H1 (cell line): ENCODE results near the gene SCN10A. TPM values are rescaled to one million over a fixed set of nuclear protein-coding genes. Genes with fewer than 3 reads are reported as not detected.

Source experiments
- CTCF ChIA-PET: fragments of 300-600 bp; sonication (Branson Sonifier 250); formaldehyde crosslinking; loops from one replicate; lab custom pipeline; 2021; ENCODE audit not compliant: partially characterized antibody; lab: Charles Lee
- POLR2A ChIA-PET: fragments of 300-600 bp; sonication (Branson Sonifier 250); formaldehyde crosslinking; loops from one replicate; lab custom pipeline; 2021; ENCODE audit warnings: inconsistent platforms; ENCODE audit not compliant: partially characterized antibody; lab: Charles Lee
- DNase-seq, 2 experiments: peaks; one replicate each; pipeline versions ENCODE4 v3.0.0 to v3.0.0-alpha.2; 2010 to 2022; ENCODE audit warnings: low spot score in 2 of 2, low read depth in 1 of 2, mixed read lengths in 1 of 2
- FAIRE-seq: peaks from 2 replicates; lab custom pipeline; 2011; peaks lifted over from hg19 to GRCh38; lab: Jason Lieb, UNC
- H2AFZ ChIP-seq: 2 replicates; pipeline ENCODE4 v1.8.1; 2012; ENCODE audit warnings: low read length, inconsistent platforms
- H2AK5ac ChIP-seq: 2 replicates; pipeline ENCODE4 v1.6.1; 2013; ENCODE audit warnings: low read depth, low read length
- H2BK120ac ChIP-seq: replicated peaks from 2 replicates; pipeline ENCODE3; 2013; ENCODE audit warnings: low read depth, low read length, inconsistent platforms
- H2BK12ac ChIP-seq: 2 replicates; pipeline ENCODE4 v1.6.1; 2013; ENCODE audit warnings: low read depth, low read length
- H2BK15ac ChIP-seq: 2 replicates; pipeline ENCODE4 v1.6.1; 2013; ENCODE audit warnings: low read length
- H2BK20ac ChIP-seq: 2 replicates; pipeline ENCODE4 v1.6.1; 2013; ENCODE audit warnings: low read length
- H2BK5ac ChIP-seq: 2 replicates; pipeline ENCODE4 v1.6.1; 2013; ENCODE audit warnings: low read depth, low read length
- H3K14ac ChIP-seq: 2 replicates; pipeline ENCODE4 v1.6.1; 2013; ENCODE audit warnings: inconsistent platforms; ENCODE audit not compliant: insufficient read length
- H3K18ac ChIP-seq: 2 replicates; pipeline ENCODE4 v1.6.1; 2013; ENCODE audit warnings: low read length; ENCODE audit errors: extremely low read depth
- H3K23ac ChIP-seq: 2 replicates; pipeline ENCODE4 v1.6.1; 2013; ENCODE audit warnings: inconsistent platforms; ENCODE audit not compliant: insufficient read length
- H3K23me2 ChIP-seq: 2 replicates; pipeline ENCODE4 v1.6.1; 2013; ENCODE audit warnings: low read depth, low read length
- H3K27ac ChIP-seq: 2 replicates; pipeline ENCODE4 v1.6.1; 2011; ENCODE audit warnings: low read depth, low read length, inconsistent platforms
- H3K27me3 ChIP-seq, 4 experiments: replicated peaks in 1 of 4; 1 replicate in 1 of 4; 2 replicates in 3 of 4; pipeline versions ENCODE4 v1.6.1 to v1.8.1; 2011 to 2013; ENCODE audit warnings: low read length in 3 of 4, mild to moderate bottlenecking in 3 of 4, inconsistent platforms in 2 of 4, mixed read lengths in 2 of 4, moderate library complexity in 1 of 4; ENCODE audit not compliant: control insufficient read depth in 3 of 4, insufficient read depth in 3 of 4; ENCODE audit errors: extremely low read depth in 1 of 4
- H3K36me3 ChIP-seq, 4 experiments: 2 replicates each; pipeline versions ENCODE4 v1.6.1 to v1.8.1; 2011 to 2013; ENCODE audit warnings: mild to moderate bottlenecking in 4 of 4, low read length in 3 of 4, moderate library complexity in 2 of 4, control low read depth in 1 of 4, inconsistent platforms in 1 of 4; ENCODE audit not compliant: insufficient read depth in 4 of 4, control insufficient read depth in 2 of 4
- H3K4ac ChIP-seq: replicated peaks from 2 replicates; pipeline ENCODE3; 2013; ENCODE audit warnings: low read length, low read depth, mixed read lengths, inconsistent platforms; ENCODE audit not compliant: insufficient read length
- H3K4me1 ChIP-seq, 4 experiments: replicated peaks in 1 of 4; 1 replicate in 1 of 4; 2 replicates in 3 of 4; pipeline versions ENCODE4 v1.6.1 to v1.8.1; 2011 to 2013; ENCODE audit warnings: low read length in 3 of 4, inconsistent platforms in 2 of 4, mixed read lengths in 1 of 4; ENCODE audit not compliant: insufficient read depth in 4 of 4, control insufficient read depth in 3 of 4
- H3K4me2 ChIP-seq, 2 experiments: 2 replicates each; pipeline versions ENCODE4 v1.6.1 to v1.8.1; 2011 to 2013; ENCODE audit warnings: low read depth in 2 of 2, low read length in 2 of 2, control low read depth in 1 of 2, inconsistent platforms in 1 of 2, mild to moderate bottlenecking in 1 of 2; ENCODE audit not compliant: insufficient read depth in 1 of 2
- H3K4me3 ChIP-seq, 4 experiments: fragments of 200-600, 300-600 bp in 1 of 4; sonication (generic), shearing (Covaris generic), sonication (Bioruptor Twin) in 1 of 4; 2 replicates each; pipeline versions ENCODE4 v1.5.1 to v1.8.1; 2011 to 2016; ENCODE audit warnings: low read length in 4 of 4, low read depth in 3 of 4, control low read depth in 2 of 4, inconsistent platforms in 2 of 4, mild to moderate bottlenecking in 2 of 4, mixed read lengths in 1 of 4, moderate library complexity in 1 of 4; ENCODE audit not compliant: insufficient read depth in 2 of 4; ENCODE audit errors: extremely low read depth in 1 of 4
- H3K56ac ChIP-seq: replicated peaks from 2 replicates; pipeline ENCODE3; 2013; ENCODE audit warnings: low read depth, mild to moderate bottlenecking, mixed read lengths, low read length, inconsistent platforms; ENCODE audit not compliant: insufficient read length
- H3K79me1 ChIP-seq: 2 replicates; pipeline ENCODE4 v1.6.1; 2013; ENCODE audit warnings: low read depth, low read length, control low read depth
- H3K79me2 ChIP-seq, 2 experiments: 2 replicates each; pipeline versions ENCODE4 v1.6.1 to v1.8.1; 2012 to 2013; ENCODE audit warnings: low read length in 2 of 2, mild to moderate bottlenecking in 2 of 2, inconsistent platforms in 1 of 2; ENCODE audit not compliant: insufficient read depth in 2 of 2, control insufficient read depth in 1 of 2
- H3K9ac ChIP-seq, 4 experiments: replicated peaks in 1 of 4; 1 replicate in 1 of 4; 2 replicates in 3 of 4; pipeline versions ENCODE4 v1.6.1 to v1.8.1; 2011 to 2013; ENCODE audit warnings: low read depth in 3 of 4, low read length in 3 of 4, control low read depth in 2 of 4, mild to moderate bottlenecking in 2 of 4, moderate library complexity in 2 of 4, inconsistent platforms in 1 of 4; ENCODE audit errors: extremely low read depth in 1 of 4
- H3K9me3 ChIP-seq, 2 experiments: 2 replicates each; pipeline versions ENCODE4 v1.6.1 to v1.8.1; 2012 to 2013; ENCODE audit warnings: mild to moderate bottlenecking in 2 of 2, moderate library complexity in 2 of 2, control low read depth in 1 of 2, inconsistent platforms in 1 of 2, low read depth in 1 of 2, low read length in 1 of 2, mixed read lengths in 1 of 2; ENCODE audit not compliant: insufficient read depth in 2 of 2
- H4K20me1 ChIP-seq, 2 experiments: replicated peaks in 1 of 2; 2 replicates each; pipeline versions ENCODE3 to v1.8.1; 2011 to 2013; ENCODE audit warnings: inconsistent platforms in 2 of 2, low read length in 2 of 2, mild to moderate bottlenecking in 1 of 2; ENCODE audit not compliant: insufficient read depth in 2 of 2, control insufficient read depth in 1 of 2
- H4K5ac ChIP-seq: 2 replicates; pipeline ENCODE4 v1.6.1; 2013; ENCODE audit warnings: low read length, low read depth, mixed read lengths, inconsistent platforms; ENCODE audit not compliant: insufficient read length
- H4K8ac ChIP-seq: 2 replicates; pipeline ENCODE4 v1.8.0; 2013; ENCODE audit warnings: mild to moderate bottlenecking, moderate library complexity, low read length, inconsistent platforms; ENCODE audit not compliant: insufficient read depth; ENCODE audit errors: extremely low read depth
- H4K91ac ChIP-seq: replicated peaks from 2 replicates; pipeline ENCODE3; 2013; ENCODE audit warnings: low read length, mixed read lengths, inconsistent platforms; ENCODE audit not compliant: insufficient read length
- BRCA1 ChIP-seq: IDR thresholded peaks from 2 replicates; pipeline ENCODE4 v1.6.1; 2012; ENCODE audit warnings: low read depth, low read length, improper control_type of control experiment
- CBX5 ChIP-seq: fragments of 300-800, 300-1000 bp; sonication (generic); IDR thresholded peaks from 2 replicates; pipeline ENCODE4 v1.7.1; 2016; ENCODE audit warnings: antibody characterized with exemption, low read length, low read depth
- CBX8 ChIP-seq: fragments of 300-800, 300-1000 bp; sonication (generic); IDR thresholded peaks from 2 replicates; pipeline ENCODE4 v1.7.1; 2016; ENCODE audit warnings: low read depth, low read length, borderline replicate concordance
- CHD2 ChIP-seq: IDR thresholded peaks from 2 replicates; pipeline ENCODE4 v1.6.1; 2012; ENCODE audit warnings: low read length, improper control_type of control experiment
- CREB1 ChIP-seq: IDR thresholded peaks from 2 replicates; pipeline ENCODE4 v1.6.1; 2012; ENCODE audit warnings: inconsistent platforms
- HDAC6 ChIP-seq: IDR thresholded peaks from one replicate; pipeline ENCODE4 v1.7.1; 2012; ENCODE audit warnings: low read depth, mild to moderate bottlenecking, inconsistent platforms, low read length, moderate library complexity
- JUN ChIP-seq: IDR thresholded peaks from 2 replicates; pipeline ENCODE4 v1.6.1; 2011; ENCODE audit warnings: low read depth, mild to moderate bottlenecking, improper control_type of control experiment, low read length
- POLR2A ChIP-seq, 2 experiments: IDR thresholded peaks; 1 replicate in 1 of 2; 2 replicates in 1 of 2; pipeline ENCODE4 v1.6.1; 2011; ENCODE audit warnings: low read depth in 2 of 2, low read length in 2 of 2, mild to moderate bottlenecking in 2 of 2; ENCODE audit errors: control extremely low read depth in 1 of 2
- RXRA ChIP-seq: IDR thresholded peaks from 2 replicates; pipeline ENCODE4 v1.6.1; 2011; ENCODE audit warnings: low read depth, mild to moderate bottlenecking, low read length, moderate library complexity; ENCODE audit not compliant: insufficient read depth
- TAF1 ChIP-seq: IDR thresholded peaks from 2 replicates; pipeline ENCODE4 v1.6.1; 2011; ENCODE audit warnings: mild to moderate bottlenecking, low read depth, low read length
- TAF7 ChIP-seq: optimal IDR thresholded peaks from 2 replicates; pipeline ENCODE3; 2011; ENCODE audit warnings: low read depth, mild to moderate bottlenecking, inconsistent platforms, low read length, moderate library complexity, borderline replicate concordance
- TCF12 ChIP-seq: IDR thresholded peaks from 2 replicates; pipeline ENCODE4 v1.6.1; 2011; ENCODE audit warnings: low read depth, mild to moderate bottlenecking, low read length
- USF2 ChIP-seq: IDR thresholded peaks from 2 replicates; pipeline ENCODE4 v1.6.1; 2011; ENCODE audit warnings: low read length, improper control_type of control experiment
- WGBS, 2 experiments: shearing (Covaris generic) in 1 of 2; methylation state at CpG; one replicate each; pipeline versions ENCODE4 v1.1.6 to v1.1.7; 2013 to 2015; ENCODE audit warnings: low lambda C conversion rate in 2 of 2, mixed read lengths in 2 of 2, inconsistent platforms in 1 of 2, low coverage in 1 of 2, missing lambda C conversion rate in 1 of 2; ENCODE audit not compliant: insufficient replicate concordance in 2 of 2, insufficient coverage in 1 of 2, insufficient read length in 1 of 2; ENCODE audit errors: extremely low coverage in 1 of 2, missing lambda C conversion rate in 1 of 2; 5-methylcytosine and 5-hydroxymethylcytosine counted together
- polyA plus RNA-seq, 7 experiments: library from polyadenylated mRNA; depleted of rRNA in 3 of 7; stranded (reverse) in 5 of 7; unstranded in 2 of 7; fragments of >200 nt in 5 of 7; fragments of 200-250 nt in 2 of 7; gene quantifications; 1 replicate in 5 of 7; 2 replicates in 1 of 7; 4 replicates in 1 of 7; pipeline versions ENCODE4 v1.2.1 to v1.2.3, GENCODE V29; 2011 to 2013; ENCODE audit warnings: missing spikeins in 2 of 7, mixed read lengths in 2 of 7
- total RNA-seq: library from RNA; stranded (reverse); fragmentation: NEBNext Ultra II Directional; extraction: Animal tissue kit (Norgen Biotek cat#: 25700); gene quantifications from 2 replicates; pipeline ENCODE4 v1.2.1, GENCODE V29; 2021

SCN10A gene
- total and polyA plus RNA-seq, 2 of the 8 experiments (the other 6 are each of a cell fraction or from before 2014, with no cell fraction given), result not detected

DNA sequence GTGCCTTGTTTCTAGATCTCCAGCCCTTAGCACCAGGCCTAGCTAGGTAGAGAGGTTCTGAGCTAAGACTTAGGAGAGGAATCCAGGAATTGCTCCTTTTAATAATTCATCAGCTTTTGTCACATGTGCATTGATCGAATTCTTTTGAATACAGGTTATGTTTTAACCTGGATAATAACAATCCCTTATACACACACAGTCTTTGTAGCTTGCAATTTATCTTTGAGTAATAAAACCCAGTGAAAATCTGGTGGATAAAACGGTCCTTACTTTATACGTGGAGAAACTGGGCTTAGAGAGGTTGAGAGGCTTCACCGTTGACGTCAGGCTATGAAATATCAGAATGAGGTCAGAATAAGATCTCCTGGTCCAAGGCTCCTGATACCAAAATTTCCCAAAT lies 7.2 kb upstream of the SCN10A start:
- no peak overlapping the region for H4K5ac ChIP-seq
- no peaks in the 10 kb centered on the region for H3K4me1 ChIP-seq
- no peak overlapping the region for H3K23ac ChIP-seq
- H2BK120ac ChIP-seq, result no peak overlapping the region
- no peak overlapping the region for H2BK5ac ChIP-seq
- DNase-seq (no peak), FAIRE-seq (no peak)
- no peak overlapping the region for H3K4ac ChIP-seq
- no peaks in the 10 kb centered on the region for H3K79me2 ChIP-seq
- H3K9me3 ChIP-seq, result no peaks in the 10 kb centered on the region
- no peak overlapping the region for H3K4me3 ChIP-seq
- CTCF ChIA-PET, result interaction anchor here (0.6 to 1.5 kb wide), 4 partner anchors 84 to 204 kb away, joined by 3 to 4 read pairs (median 3); no protein-coding TSS in a partner anchor
- H3K23me2 ChIP-seq, result peaks cover under 1% of the 10 kb centered on the region; the same call in 1 of the 2 replicates
- H4K91ac ChIP-seq, result no peak overlapping the region
- no peak overlapping the region for H3K27ac ChIP-seq
- H3K36me3 ChIP-seq, result no peaks in the 10 kb centered on the region
- H2AFZ ChIP-seq, result no peak overlapping the region
- no peak overlapping the region for H2AK5ac ChIP-seq
- no peak overlapping the region for H4K8ac ChIP-seq
- H2BK20ac ChIP-seq, result no peak overlapping the region
- no peak overlapping the region for H3K18ac ChIP-seq
- H3K14ac ChIP-seq, result no peak overlapping the region
- no peak overlapping the region for H3K9ac ChIP-seq
- no peaks in the 10 kb centered on the region for H3K79me1 ChIP-seq
- WGBS, 2 experiments, result 92% methylated on average over 5 of the region's 5 CpGs; no CpG with 5 or more reads in 1 of the 2 experiments
- no peak overlapping the region for H3K4me2 ChIP-seq
- no peak for TF ChIP-seq BRCA1
- no peak for TF ChIP-seq HDAC6
- no peak for TF ChIP-seq USF2
- TF ChIP-seq TAF1, result no peak
- no peak for TF ChIP-seq TAF7
- TF ChIP-seq CBX8, result no peak
- no peak for TF ChIP-seq CREB1
- no peak for TF ChIP-seq POLR2A (IDR thresholded peaks at IDR 0.05; ENCODE audit: control extremely low read depth in 1 of 2, low read depth in 2 of 2, low read length in 2 of 2)
- no peak for TF ChIP-seq CBX5
- TF ChIP-seq RXRA, result no peak
- no peak for TF ChIP-seq TCF12
- no peak for TF ChIP-seq JUN
- TF ChIP-seq CHD2, result no peak
- H3K56ac ChIP-seq, result no peak overlapping the region
- H4K20me1 ChIP-seq, result no peaks in the 10 kb centered on the region
- H3K27me3 ChIP-seq, result no peaks in the 10 kb centered on the region
- no peak overlapping the region for H2BK15ac ChIP-seq
- no peak overlapping the region for H2BK12ac ChIP-seq
- POLR2A ChIA-PET, result no interaction called here
